Hepatic stellate cell (primary cell): ENCODE data around the gene HIF3A.
"Not testable (repeated sequence)": the region's sequence is repeated elsewhere in the genome, so short reads cannot be mapped to it uniquely, and the experiment has no call there.

Experiments
- DNase-seq: peaks from one replicate; pipeline ENCODE4 v3.0.0; 2011; ENCODE audit warnings: low spot score

HIF3A gene

GRCh38 chr19:46361915-46362314 lies 65.1 kb downstream of the HIF3A start:
- DNase-seq = no peak

DNA sequence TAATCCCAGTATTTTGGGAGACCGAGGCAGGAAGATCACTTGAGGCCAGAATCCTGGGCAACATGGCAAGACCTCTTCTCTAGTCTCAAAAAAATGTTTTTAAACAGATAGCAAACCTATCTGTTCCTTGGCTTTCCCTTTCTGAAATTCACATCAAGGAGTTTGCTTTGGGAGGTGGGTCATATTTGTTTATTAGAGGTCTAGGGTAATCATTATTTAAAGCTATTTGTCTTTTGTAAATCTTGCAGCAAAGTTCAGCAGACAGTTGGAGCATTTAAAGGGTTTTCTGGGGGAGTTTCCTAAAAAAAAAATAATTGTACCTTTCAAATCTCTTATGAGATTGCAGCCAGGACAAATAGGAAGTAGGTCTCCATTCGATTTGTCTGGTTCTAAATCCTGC lies 67.5 kb downstream of the HIF3A start:
- DNase-seq = no peak

- DNase-seq = no peak
These were observed 68.7 kb downstream of the HIF3A start for GRCh38 chr19:46365561-46365960.

- DNase-seq = no peak
These were observed 69.9 kb downstream of the HIF3A start for GRCh38 chr19:46366620-46367292.

GRCh38 chr19:46367426-46367825 lies 70.6 kb downstream of the HIF3A start:
- DNase-seq = no peak

DNA sequence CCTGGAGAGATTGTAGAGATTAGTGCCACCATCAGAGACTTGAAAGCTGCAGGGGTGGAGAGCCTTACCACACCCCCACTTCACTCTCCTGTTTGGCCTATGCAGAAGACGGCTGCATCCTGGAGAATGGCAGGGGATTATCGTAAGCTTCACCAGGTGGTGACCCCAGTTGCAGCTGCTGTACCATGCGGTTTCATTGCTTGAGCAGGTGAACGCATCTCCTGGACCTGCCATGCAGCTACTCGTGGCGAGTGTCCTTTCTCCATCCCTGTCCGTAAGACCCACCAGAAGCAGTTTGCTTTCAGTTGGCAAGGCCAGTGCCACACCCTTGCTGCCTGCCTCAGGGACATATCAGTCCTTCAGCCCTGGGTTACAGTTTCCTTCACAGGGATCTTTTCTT lies 71.3 kb downstream of the HIF3A start:
- no peak for DNase-seq

- DNase-seq = no peak
These were observed 73.0 kb downstream of the HIF3A start for GRCh38 chr19:46369817-46370216.

GRCh38 chr19:46371371-46371901 lies 74.6 kb downstream of the HIF3A start:
- no peak for DNase-seq

DNA sequence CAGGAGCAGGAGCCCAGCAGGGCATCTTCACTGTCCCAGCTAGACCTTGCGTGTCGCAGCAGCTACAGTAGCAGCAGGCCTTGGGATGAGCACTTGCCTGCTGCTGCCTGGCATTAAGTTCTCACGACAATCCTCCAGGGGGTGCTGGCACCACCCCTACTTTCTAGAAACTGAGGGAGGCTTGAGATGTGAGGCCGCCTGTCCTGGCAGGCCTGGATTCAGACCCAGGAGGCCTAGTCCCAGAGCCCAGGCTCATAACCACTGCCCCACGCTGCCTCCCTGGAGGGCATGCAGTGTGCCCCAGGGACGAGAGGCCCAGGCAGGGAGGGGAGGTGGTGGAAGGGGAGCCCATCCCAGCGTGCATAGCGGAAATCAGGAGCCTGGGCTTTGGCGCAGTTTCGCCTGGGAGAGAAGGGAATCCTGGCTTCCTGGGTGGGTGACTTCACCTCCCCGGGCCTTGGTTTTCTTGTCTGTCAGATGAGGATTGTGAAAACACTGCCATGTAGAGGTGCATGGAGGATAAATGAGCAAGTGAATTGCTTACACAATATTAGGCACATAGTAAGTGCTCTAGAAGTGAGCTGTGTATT lies 76.2 kb downstream of the HIF3A start:
- DNase-seq = no peak

DNA sequence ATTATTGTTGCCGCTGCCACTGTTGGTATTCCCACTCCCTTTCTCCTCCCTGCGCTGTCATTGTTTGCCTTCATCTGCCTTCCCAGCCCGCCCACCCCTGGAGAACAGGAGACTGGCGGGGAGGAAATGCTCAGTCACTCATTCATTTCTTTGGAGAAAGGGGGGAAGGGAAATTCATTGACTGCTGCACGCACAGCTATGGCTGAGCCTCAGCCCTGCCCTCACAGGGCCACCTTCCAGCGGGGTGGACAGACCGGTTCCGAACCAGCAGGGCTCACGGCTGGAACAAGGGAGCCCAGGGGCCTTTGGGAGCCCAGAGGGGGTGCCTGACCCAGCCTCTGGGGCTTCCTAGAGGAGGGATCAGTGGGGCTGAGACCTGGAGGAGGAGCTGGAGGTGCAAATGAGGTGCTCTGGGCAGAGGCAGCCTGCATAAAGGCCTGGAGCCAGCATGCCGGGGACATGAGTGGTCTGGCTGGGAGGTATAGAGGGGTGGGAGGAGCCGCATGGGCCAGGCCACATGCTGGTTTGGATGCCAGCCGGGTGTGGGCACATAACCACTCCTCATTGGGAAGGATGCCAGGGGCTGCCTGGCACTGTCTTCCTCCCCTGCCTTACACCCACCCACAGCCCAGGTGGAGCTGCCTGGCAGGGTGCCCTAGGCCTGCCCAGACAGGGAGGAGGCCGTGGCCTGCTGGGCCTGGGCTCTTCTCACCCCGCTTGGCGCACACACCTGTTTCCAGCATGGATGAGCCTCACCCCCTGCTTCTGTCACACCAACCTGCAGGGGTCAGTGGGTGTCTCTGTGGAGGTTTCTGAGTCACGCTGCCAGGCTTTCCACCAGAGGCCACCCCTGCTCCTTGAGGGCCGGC lies 76.9 kb downstream of the HIF3A start:
- no peak for DNase-seq

GRCh38 chr19:46374536-46375475 lies 78.0 kb downstream of the HIF3A start:
- DNase-seq = no peak

- not testable (repeated sequence) for DNase-seq
These were observed 78.7 kb downstream of the HIF3A start for GRCh38 chr19:46375476-46376067.

DNA sequence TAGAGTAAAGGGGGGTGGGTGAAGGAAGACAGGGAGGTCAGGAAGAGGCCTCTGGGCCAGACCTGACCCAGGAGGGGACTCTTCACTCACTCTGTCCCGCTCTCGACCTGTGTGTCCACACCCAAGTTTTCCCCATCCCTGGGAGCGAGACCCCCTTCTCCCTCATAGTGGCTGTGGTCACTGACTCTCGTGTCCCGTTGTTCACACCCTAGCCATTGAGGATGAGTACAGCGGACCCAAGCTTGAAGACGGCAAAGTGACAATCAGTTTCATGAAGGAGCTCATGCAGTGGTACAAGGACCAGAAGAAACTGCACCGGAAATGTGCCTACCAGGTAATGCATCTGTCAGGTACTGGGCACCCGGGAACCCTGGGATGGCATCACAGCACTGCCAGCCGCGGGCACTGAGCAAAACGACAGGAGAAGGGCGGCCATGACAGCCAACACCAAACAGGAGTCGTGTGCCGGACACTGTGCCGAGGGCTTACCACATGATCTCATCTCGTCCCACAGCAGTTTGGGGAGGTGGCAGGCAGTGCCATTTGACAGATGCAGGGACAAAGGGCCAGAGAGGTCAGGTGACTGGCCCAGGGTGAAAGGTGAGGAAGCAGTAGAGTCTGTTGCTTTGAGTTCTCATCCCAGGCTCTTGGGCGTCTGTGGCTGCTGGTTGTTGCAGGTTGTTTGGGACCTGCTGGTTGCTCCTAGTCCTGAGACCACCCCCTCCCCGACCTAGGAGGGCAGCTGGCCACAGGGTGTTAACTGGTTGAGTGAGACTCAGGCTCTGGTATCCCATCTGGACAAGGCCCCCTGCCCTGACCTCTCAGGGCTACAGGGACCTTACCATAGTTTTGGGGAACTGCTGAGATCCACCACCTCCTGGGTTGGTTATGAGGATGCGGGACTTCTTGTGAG lies 79.7 kb downstream of the HIF3A start:
- no peak for DNase-seq

DNA sequence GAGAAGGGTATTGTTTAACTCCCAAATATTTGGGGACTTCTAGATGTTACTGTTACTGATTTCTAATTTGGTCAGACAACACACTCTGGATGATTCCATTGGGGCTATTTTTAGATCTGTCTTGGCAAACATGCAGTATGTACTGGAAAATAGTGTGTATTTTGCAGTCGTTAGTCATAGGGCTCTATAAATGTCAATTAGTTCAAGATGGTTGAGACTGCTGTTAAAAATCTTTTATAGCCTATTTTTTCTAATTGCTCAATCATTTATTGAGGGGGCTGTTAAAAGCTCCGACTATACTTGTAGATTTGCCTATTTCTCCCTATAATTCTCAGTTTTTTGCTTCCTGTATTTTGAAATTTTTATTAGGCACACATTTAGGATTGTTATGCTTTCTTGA lies 81.4 kb downstream of the HIF3A start:
- peak; percentile 81 for DNase-seq

DNA sequence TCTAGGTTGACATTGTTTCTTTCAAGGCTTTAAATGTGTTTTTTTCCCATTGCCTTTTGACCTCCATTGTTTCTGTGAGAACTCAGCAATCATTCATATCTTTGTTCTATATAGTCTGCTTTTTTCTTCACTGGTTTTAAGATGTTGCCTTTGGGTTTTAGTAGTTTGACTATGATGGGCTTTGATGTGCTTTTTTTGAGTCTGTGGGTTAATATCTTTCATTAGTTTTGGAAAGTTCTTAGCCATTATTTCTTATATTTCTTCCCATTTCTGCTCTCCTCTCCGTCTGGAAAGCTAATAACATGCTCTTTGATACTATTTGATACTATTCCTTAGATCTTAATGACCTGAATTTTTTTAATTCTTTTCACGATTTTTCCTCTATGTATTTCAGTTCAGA lies 83.8 kb downstream of the HIF3A start:
- DNase-seq = no peak

- no peak for DNase-seq
These were observed 84.5 kb downstream of the HIF3A start for GRCh38 chr19:46381346-46381745.

- no peak for DNase-seq
These were observed 85.0 kb downstream of the HIF3A start for GRCh38 chr19:46381756-46382345.

GRCh38 chr19:46383171-46383815 lies 86.5 kb downstream of the HIF3A start:
- DNase-seq = no peak

DNA sequence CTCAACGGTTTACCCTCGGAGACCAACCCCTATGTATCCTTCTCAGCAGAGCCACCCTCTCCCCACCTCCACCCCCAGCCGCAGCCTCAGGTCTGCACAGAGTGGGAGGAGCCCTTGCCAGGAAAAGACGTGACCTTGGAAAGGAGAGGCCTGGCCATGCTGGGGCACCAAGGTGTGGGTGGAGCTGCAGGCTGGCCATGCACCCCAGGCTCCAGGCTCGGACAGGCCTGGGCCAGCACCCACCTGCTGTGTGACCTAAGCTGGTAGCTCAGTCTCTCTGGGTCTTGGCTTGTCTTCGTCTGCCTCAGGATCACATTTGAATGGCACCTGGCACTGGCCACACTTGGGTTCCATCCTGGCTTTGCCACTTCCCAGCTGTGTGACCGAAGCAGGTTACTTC lies 87.0 kb downstream of the HIF3A start:
- DNase-seq = no peak
